Glutamatergic neuron (in vitro differentiated cells): ENCODE data around the gene SLC25A22. TPM values are rescaled to one million over a fixed set of nuclear protein-coding genes. Genes with fewer than 3 reads are reported as not detected.

Experiments
- DNase-seq: peaks from one replicate; pipeline ENCODE4 v3.0.0; 2022
- H3K27ac Mint-ChIP-seq: one replicate; pipeline ENCODE4 v1.8.0; 2020; ENCODE audit warnings: mild to moderate bottlenecking, mixed read lengths, inconsistent platforms; ENCODE audit not compliant: unreplicated experiment
- H3K27me3 Mint-ChIP-seq: one replicate; pipeline ENCODE4 v1.8.0; 2020; ENCODE audit warnings: mild to moderate bottlenecking, moderate library complexity, mixed read lengths, inconsistent platforms; ENCODE audit not compliant: unreplicated experiment
- H3K36me3 Mint-ChIP-seq: one replicate; pipeline ENCODE4 v1.8.0; 2020; ENCODE audit warnings: mild to moderate bottlenecking, mixed read lengths, inconsistent platforms; ENCODE audit not compliant: unreplicated experiment
- H3K4me1 Mint-ChIP-seq: one replicate; pipeline ENCODE4 v1.8.0; 2020; ENCODE audit warnings: mild to moderate bottlenecking, low read depth, mixed read lengths, inconsistent platforms; ENCODE audit not compliant: unreplicated experiment
- H3K4me3 Mint-ChIP-seq: one replicate; pipeline ENCODE4 v1.8.0; 2020; ENCODE audit warnings: mild to moderate bottlenecking, mixed read lengths, inconsistent platforms; ENCODE audit not compliant: unreplicated experiment
- H3K9me3 Mint-ChIP-seq: one replicate; pipeline ENCODE4 v1.8.0; 2020; ENCODE audit warnings: mild to moderate bottlenecking, moderate library complexity, mixed read lengths, inconsistent platforms; ENCODE audit not compliant: unreplicated experiment
- total RNA-seq: library from RNA; stranded (reverse); fragmentation: NEBNext Ultra II Directional; extraction: Animal tissue kit (Norgen Biotek cat#: 25700); gene quantifications from one replicate; pipeline ENCODE4 v1.2.1, GENCODE V29; 2021; ENCODE audit not compliant: unreplicated experiment
- TF ChIP-seq, protein P1 (sequence below): fragments of 200-600 bp; sonication (generic); IDR thresholded peaks from one replicate; pipeline ENCODE4 v1.5.0; 2021; ENCODE audit not compliant: partially characterized antibody, unreplicated experiment

SLC25A22 gene
- total RNA-seq, 1 donor from 2014 or later = 93.9 TPM

DNA sequence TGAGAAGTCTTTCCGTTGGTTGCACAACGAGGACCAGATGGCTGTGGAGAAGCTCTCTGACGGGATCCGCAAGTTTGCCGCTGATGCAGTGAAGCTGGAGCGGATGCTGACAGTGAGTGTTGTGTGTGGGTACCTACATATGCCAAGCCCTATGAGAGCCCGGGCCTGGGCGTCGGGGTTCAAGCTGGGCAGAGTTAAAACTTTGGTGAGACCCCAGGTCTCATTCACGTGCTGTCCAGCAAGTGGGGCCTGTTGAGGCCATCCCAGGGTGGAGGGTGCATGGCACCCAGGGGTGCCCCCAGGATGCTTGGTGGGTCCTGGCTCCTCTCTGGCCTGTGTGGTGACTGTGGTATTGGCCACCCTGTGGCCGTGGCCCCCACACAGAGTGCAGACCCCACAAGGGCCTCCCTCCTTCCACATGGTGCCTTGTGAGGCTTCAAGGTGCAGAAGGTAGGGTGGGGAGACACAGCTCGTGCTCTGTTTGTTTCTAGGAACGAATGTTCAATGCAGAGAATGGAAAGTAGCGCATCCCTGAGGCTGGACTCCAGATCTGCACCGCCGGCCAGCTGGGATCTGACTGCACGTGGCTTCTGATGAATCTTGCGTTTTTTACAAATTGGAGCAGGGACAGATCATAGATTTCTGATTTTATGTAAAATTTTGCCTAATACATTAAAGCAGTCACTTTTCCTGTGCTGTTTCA lies 33.6 kb downstream of the SLC25A22 start:
- H3K4me1 Mint-ChIP-seq = peaks cover 9% of the 10 kb centered on the region

DNA sequence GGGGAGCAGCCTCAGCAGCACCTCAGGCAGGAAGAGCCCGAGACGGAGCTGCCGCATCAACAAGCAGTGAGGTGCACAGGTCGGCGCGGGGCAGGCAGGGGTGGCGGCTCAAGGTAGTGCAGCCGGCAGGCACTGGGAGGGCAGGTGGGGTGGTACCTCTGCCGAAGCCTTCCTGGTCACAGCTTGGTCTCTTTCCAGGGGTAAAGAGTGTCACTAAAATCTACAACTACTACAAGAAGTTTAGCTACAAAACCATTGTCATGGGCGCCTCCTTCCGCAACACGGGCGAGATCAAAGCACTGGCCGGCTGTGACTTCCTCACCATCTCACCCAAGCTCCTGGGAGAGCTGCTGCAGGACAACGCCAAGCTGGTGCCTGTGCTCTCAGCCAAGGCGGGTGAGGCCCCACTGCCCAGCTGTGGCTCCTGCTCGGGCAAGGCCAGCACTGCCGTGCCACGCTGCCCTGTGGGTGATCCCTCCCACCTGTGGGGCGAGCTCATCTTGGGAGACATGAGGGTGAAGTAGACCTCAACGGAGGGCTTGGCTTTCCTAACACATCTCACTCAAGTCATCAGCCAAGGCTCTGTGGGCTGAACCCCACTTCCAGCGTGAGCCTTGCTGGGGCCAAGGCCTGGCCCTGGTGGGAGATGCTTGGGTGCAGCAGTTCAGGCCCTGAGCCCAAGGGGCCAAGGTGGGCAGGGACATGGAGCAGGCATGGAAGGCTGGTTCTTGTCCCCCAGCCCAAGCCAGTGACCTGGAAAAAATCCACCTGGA lies 34.3 kb downstream of the SLC25A22 start:
- Mint-ChIP-seq H3K4me1 (peaks cover 9% of the 10 kb centered on the region), H3K36me3 (peaks cover 5% of the 10 kb centered on the region), H3K27ac (peak overlapping the region; percentile 59), H3K9me3 (peaks cover 22% of the 10 kb centered on the region), H3K27me3 (peaks cover 11% of the 10 kb centered on the region), H3K4me3 (no peak overlapping the region)
- no peak for DNase-seq
- TF ChIP-seq, protein P1, sequence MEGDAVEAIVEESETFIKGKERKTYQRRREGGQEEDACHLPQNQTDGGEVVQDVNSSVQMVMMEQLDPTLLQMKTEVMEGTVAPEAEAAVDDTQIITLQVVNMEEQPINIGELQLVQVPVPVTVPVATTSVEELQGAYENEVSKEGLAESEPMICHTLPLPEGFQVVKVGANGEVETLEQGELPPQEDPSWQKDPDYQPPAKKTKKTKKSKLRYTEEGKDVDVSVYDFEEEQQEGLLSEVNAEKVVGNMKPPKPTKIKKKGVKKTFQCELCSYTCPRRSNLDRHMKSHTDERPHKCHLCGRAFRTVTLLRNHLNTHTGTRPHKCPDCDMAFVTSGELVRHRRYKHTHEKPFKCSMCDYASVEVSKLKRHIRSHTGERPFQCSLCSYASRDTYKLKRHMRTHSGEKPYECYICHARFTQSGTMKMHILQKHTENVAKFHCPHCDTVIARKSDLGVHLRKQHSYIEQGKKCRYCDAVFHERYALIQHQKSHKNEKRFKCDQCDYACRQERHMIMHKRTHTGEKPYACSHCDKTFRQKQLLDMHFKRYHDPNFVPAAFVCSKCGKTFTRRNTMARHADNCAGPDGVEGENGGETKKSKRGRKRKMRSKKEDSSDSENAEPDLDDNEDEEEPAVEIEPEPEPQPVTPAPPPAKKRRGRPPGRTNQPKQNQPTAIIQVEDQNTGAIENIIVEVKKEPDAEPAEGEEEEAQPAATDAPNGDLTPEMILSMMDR = no peak

More for the DNA sequence above, 33.6 kb downstream of the SLC25A22 start:
- DNase-seq = no peak
- TF ChIP-seq, protein P1 = no peak
- H3K27me3 Mint-ChIP-seq = peaks cover 11% of the 10 kb centered on the region
- H3K36me3 Mint-ChIP-seq = peaks cover 5% of the 10 kb centered on the region
- H3K9me3 Mint-ChIP-seq = peaks cover 22% of the 10 kb centered on the region
- peak overlapping the region; percentile 75 for H3K27ac Mint-ChIP-seq
- H3K4me3 Mint-ChIP-seq = peak overlapping the region; percentile 26

DNA sequence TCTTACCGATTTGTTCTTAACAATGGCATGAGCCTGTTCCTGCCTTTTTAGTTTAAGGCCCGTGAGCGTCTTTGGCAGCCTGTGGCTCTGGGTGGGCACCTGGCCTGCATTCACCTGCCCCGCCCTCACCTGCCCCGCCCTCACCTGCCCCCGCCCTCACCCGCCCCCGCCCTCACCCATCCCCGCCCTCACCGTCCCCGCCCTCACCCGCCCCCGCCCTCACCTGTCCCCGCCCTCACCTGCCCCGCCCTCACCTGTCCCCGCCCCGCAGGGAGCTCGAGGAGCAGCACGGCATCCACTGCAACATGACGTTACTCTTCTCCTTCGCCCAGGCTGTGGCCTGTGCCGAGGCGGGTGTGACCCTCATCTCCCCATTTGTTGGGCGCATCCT lies 35.0 kb downstream of the SLC25A22 start:
- H3K27ac Mint-ChIP-seq = peak overlapping the region; percentile 99
- TF ChIP-seq, protein P1 = no peak
- H3K36me3 Mint-ChIP-seq = peaks cover 5% of the 10 kb centered on the region
- H3K4me3 Mint-ChIP-seq = no peak overlapping the region
- peaks cover 22% of the 10 kb centered on the region for H3K9me3 Mint-ChIP-seq
- no peak for DNase-seq
- H3K4me1 Mint-ChIP-seq = peaks cover 9% of the 10 kb centered on the region
- peaks cover 11% of the 10 kb centered on the region for H3K27me3 Mint-ChIP-seq

DNA sequence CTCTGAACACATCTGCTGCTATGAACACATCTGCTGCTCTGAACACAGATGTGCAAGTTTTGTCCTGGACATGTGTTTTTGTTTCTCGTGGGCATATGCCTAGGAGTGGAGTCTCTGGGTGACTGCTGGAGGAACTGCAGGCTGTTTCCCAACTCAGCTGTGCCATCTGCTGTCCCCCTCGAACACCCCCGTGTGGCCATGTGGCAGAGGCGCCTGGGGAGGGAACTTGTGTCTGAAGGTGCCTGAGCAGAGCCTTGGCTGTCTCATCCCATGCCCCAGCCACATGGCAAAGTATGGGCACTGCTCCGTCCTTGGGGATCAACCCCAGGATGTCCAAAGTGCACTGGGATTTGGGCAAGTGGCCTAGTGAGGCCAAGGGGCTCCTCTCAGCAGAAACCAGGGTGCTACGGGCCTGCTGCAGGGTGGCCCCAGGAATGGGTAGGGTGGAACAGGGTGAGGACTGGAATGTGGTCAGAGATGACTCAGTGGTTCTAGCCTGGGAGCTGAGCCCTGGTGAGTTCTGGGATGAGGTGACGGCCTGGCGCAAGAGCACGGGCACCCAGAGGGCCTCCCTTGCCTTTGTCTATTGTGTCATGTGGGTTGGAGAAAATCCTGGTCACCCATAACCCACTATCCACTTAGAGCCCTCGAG lies 35.5 kb downstream of the SLC25A22 start:
- Mint-ChIP-seq H3K27ac (peak overlapping the region; percentile 99), H3K27me3 (peaks cover 11% of the 10 kb centered on the region), H3K9me3 (peaks cover 22% of the 10 kb centered on the region), H3K4me1 (peaks cover 9% of the 10 kb centered on the region), H3K4me3 (peak overlapping the region; percentile 78), H3K36me3 (peaks cover 5% of the 10 kb centered on the region)
- peak; percentile 69 for DNase-seq
- TF ChIP-seq, protein P1 = peak; percentile 24
